HepG2 (cell line): ENCODE results near the gene MRPL18. TPM values are rescaled to one million over a fixed set of nuclear protein-coding genes. Genes with fewer than 3 reads are reported as not detected.

Experiments
- ARNT ChIP-seq: fragments of 450-650 bp; IDR thresholded peaks from 2 replicates; pipeline ENCODE4 v1.6.1; 2017
- FLYWCH1 ChIP-seq: sonication (generic); formaldehyde crosslinking; IDR thresholded peaks from 2 replicates; pipeline ENCODE4 v1.8.1; 2023; ENCODE audit warnings: mild to moderate bottlenecking, missing genetic modification reagents
- FOXC1 ChIP-seq: sonication (generic); formaldehyde crosslinking; IDR thresholded peaks from 2 replicates; pipeline ENCODE4 v1.8.0; 2022; ENCODE audit warnings: mild to moderate bottlenecking, missing genetic modification reagents, borderline replicate concordance
- FOXO1 ChIP-seq: sonication (generic); formaldehyde crosslinking; IDR thresholded peaks from 2 replicates; pipeline ENCODE4 v1.4.0; 2020; ENCODE audit warnings: missing genetic modification reagents
- GABPB1 ChIP-seq: IDR thresholded peaks from 2 replicates; pipeline ENCODE4 v1.6.1; 2016; ENCODE audit warnings: mild to moderate bottlenecking, missing genetic modification reagents, moderate library complexity, missing compliant biosample characterization
- HNF4G ChIP-seq, 2 experiments: sonication (generic) in 1 of 2; formaldehyde crosslinking in 1 of 2; IDR thresholded peaks; 2 replicates each; pipeline versions ENCODE4 v1.4.0 to v1.6.1; 2011 to 2020; ENCODE audit warnings: borderline replicate concordance in 2 of 2, low read depth in 2 of 2, mild to moderate bottlenecking in 2 of 2, low read length in 1 of 2, missing genetic modification reagents in 1 of 2, moderate library complexity in 1 of 2
- LCORL ChIP-seq, 2 experiments: fragments of 450-650 bp in 1 of 2; sonication (generic) in 1 of 2; formaldehyde crosslinking in 1 of 2; IDR thresholded peaks; 2 replicates each; pipeline versions ENCODE4 v1.5.0 to v1.6.1; 2017 to 2020; ENCODE audit warnings: antibody characterized with exemption in 1 of 2, missing genetic modification reagents in 1 of 2
- MIER2 ChIP-seq: IDR thresholded peaks from 2 replicates; pipeline ENCODE4 v1.6.1; 2016; ENCODE audit warnings: missing biosample characterization, missing genetic modification reagents
- NFATC3 ChIP-seq: sonication (generic); formaldehyde crosslinking; IDR thresholded peaks from 2 replicates; pipeline ENCODE4 v1.5.1; 2020; ENCODE audit warnings: mild to moderate bottlenecking, missing genetic modification reagents
- PHF21A ChIP-seq: sonication (generic); formaldehyde crosslinking; IDR thresholded peaks from 2 replicates; pipeline ENCODE4 v1.5.0; 2020; ENCODE audit warnings: mild to moderate bottlenecking, missing genetic modification reagents
- POLR2AphosphoS2 ChIP-seq: IDR thresholded peaks from 2 replicates; pipeline ENCODE4 v1.6.1; 2011; ENCODE audit warnings: low read depth, low read length, improper control_type of control experiment
- POLR2AphosphoS5 ChIP-seq: IDR thresholded peaks from 2 replicates; pipeline ENCODE4 v1.6.1; 2012; ENCODE audit warnings: low read depth, low read length
- PRDM4 ChIP-seq: sonication (generic); formaldehyde crosslinking; IDR thresholded peaks from 2 replicates; pipeline ENCODE4 v1.9.0; 2021; ENCODE audit warnings: missing genetic modification reagents, borderline replicate concordance
- PTBP1 ChIP-seq: fragments of 200-400 bp; formaldehyde crosslinking; IDR thresholded peaks from 2 replicates; pipeline ENCODE4 v1.6.1; 2018; ENCODE audit warnings: low read length, low read depth; ENCODE audit not compliant: poor library complexity, severe bottlenecking
- TOPORS ChIP-seq: sonication (generic); formaldehyde crosslinking; IDR thresholded peaks from 2 replicates; pipeline ENCODE4 v1.8.0; 2023; ENCODE audit warnings: mild to moderate bottlenecking, missing genetic modification reagents
- TRIM24 ChIP-seq: sonication (generic); formaldehyde crosslinking; IDR thresholded peaks from 2 replicates; pipeline ENCODE4 v1.8.0; 2022; ENCODE audit warnings: mild to moderate bottlenecking, missing genetic modification reagents
- ZKSCAN8 ChIP-seq: IDR thresholded peaks from 2 replicates; pipeline ENCODE4 v1.6.1; 2016; ENCODE audit warnings: borderline replicate concordance, missing genetic modification reagents, missing compliant biosample characterization
- ZNF567 ChIP-seq: sonication (generic); formaldehyde crosslinking; IDR thresholded peaks from 2 replicates; pipeline ENCODE4 v1.8.1; 2023; ENCODE audit warnings: mild to moderate bottlenecking, missing genetic modification reagents, borderline replicate concordance
- ZNF569 ChIP-seq: sonication (generic); formaldehyde crosslinking; IDR thresholded peaks from 2 replicates; pipeline ENCODE4 v1.5.0; 2020; ENCODE audit warnings: mild to moderate bottlenecking, missing genetic modification reagents, moderate library complexity, borderline replicate concordance
- ZNF605 ChIP-seq: sonication (generic); formaldehyde crosslinking; IDR thresholded peaks from 2 replicates; pipeline ENCODE4 v1.8.0; 2022; ENCODE audit warnings: mild to moderate bottlenecking, missing genetic modification reagents
- ZNF777 ChIP-seq: sonication (generic); formaldehyde crosslinking; IDR thresholded peaks from 2 replicates; pipeline ENCODE4 v1.4.0; 2020; ENCODE audit warnings: missing genetic modification reagents
- ZNF883 ChIP-seq: sonication (generic); formaldehyde crosslinking; IDR thresholded peaks from 2 replicates; pipeline ENCODE4 v1.5.1; 2020; ENCODE audit warnings: mild to moderate bottlenecking, missing genetic modification reagents; ENCODE audit errors: not compliant biosample characterization
- polyA plus RNA-seq, 8 experiments: library from polyadenylated mRNA; depleted of rRNA in 3 of 8; stranded (reverse) in 7 of 8; unstranded in 1 of 8; fragments of >200 nt; fragmentation: Illumina TruSeq in 4 of 8; extraction: Trizol in 4 of 8; gene quantifications; 2 replicates each; pipeline versions ENCODE4 v1.2.1 to v1.2.3, GENCODE V29; 2011 to 2016; ENCODE audit warnings: low read depth in 4 of 8, missing spikeins in 1 of 8, mixed read lengths in 1 of 8; ENCODE audit not compliant: insufficient read depth in 1 of 8
- total RNA-seq, 5 experiments: library from RNA; depleted of rRNA; stranded (reverse); fragments of >200 nt; fragmentation: Illumina TruSeq; extraction: Trizol; gene quantifications; 2 replicates each; pipeline ENCODE4 v1.2.3, GENCODE V29; 2016; ENCODE audit warnings: low read depth in 1 of 5
- TF ChIP-seq, protein P1 (sequence below): sonication (generic); formaldehyde crosslinking; IDR thresholded peaks from 2 replicates; pipeline ENCODE4 v1.8.1; 2023; ENCODE audit warnings: missing genetic modification reagents, inconsistent platforms, borderline replicate concordance
- TF ChIP-seq, protein P2 (sequence below): sonication (generic); formaldehyde crosslinking; IDR thresholded peaks from 2 replicates; pipeline ENCODE4 v1.8.1; 2023; ENCODE audit warnings: mild to moderate bottlenecking, missing genetic modification reagents, borderline replicate concordance
- TF ChIP-seq, protein P3 (sequence below): sonication (generic); formaldehyde crosslinking; IDR thresholded peaks from 2 replicates; pipeline ENCODE4 v1.5.0; 2020; ENCODE audit warnings: missing genetic modification reagents

MRPL18 gene
- total and polyA plus RNA-seq, 2 of the 13 experiments (the other 11 are each of a cell fraction or from before 2014, with no cell fraction given), result 85.6 to 176 TPM

GRCh38 chr6:159761129-159761872 is 29.0 kb upstream of the MRPL18 start (continued):
- TF ChIP-seq, protein P1, sequence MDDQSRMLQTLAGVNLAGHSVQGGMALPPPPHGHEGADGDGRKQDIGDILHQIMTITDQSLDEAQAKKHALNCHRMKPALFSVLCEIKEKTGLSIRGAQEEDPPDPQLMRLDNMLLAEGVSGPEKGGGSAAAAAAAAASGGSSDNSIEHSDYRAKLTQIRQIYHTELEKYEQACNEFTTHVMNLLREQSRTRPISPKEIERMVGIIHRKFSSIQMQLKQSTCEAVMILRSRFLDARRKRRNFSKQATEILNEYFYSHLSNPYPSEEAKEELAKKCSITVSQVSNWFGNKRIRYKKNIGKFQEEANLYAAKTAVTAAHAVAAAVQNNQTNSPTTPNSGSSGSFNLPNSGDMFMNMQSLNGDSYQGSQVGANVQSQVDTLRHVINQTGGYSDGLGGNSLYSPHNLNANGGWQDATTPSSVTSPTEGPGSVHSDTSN, result peak; percentile 56; the same call in 1 of the 2 replicates
- TF ChIP-seq FOXC1 (CRISPR knock-in tag) (0 out of 2 replicates have a peak, but pooled peaks have one; percentile 16), FOXO1 (CRISPR knock-in tag) (no peak), ZNF567 (CRISPR knock-in tag) (peak; percentile 50; the same call in 1 of the 2 replicates), LCORL (IDR thresholded peaks at IDR 0.05) (no peak), LCORL (CRISPR knock-in tag; IDR thresholded peaks at IDR 0.05) (0 out of 2 replicates have a peak, but pooled peaks have one; percentile 55), NFATC3 (CRISPR knock-in tag) (0 out of 2 replicates have a peak, but pooled peaks have one; percentile 8), ZNF777 (CRISPR knock-in tag) (0 out of 2 replicates have a peak, but pooled peaks have one; percentile 9), POLR2AphosphoS2 (0 out of 2 replicates have a peak, but pooled peaks have one; percentile 11), HNF4G (IDR thresholded peaks at IDR 0.05; ENCODE audit: borderline replicate concordance, low read depth, low read length) (0 out of 2 replicates have a peak, but pooled peaks have one; percentile 3), HNF4G (CRISPR knock-in tag; IDR thresholded peaks at IDR 0.05; ENCODE audit: borderline replicate concordance, low read depth) (no peak), POLR2AphosphoS5 (peak; percentile 48; the same call in 1 of the 2 replicates), GABPB1 (CRISPR knock-in tag) (0 out of 2 replicates have a peak, but pooled peaks have one; percentile 76), ZNF569 (CRISPR knock-in tag) (no peak), PHF21A (CRISPR knock-in tag) (0 out of 2 replicates have a peak, but pooled peaks have one; percentile 42), PTBP1 (no peak), PRDM4 (CRISPR knock-in tag) (no peak), FLYWCH1 (no peak), ZNF605 (CRISPR knock-in tag) (no peak; the same call in 1 of the 2 replicates), TRIM24 (0 out of 2 replicates have a peak, but pooled peaks have one; percentile 31), ARNT (no peak), ZKSCAN8 (CRISPR knock-in tag) (no peak), TOPORS (CRISPR knock-in tag) (no peak; the same call in 1 of the 2 replicates), ZNF883 (CRISPR knock-in tag) (no peak), MIER2 (no peak)
- TF ChIP-seq, protein P2, sequence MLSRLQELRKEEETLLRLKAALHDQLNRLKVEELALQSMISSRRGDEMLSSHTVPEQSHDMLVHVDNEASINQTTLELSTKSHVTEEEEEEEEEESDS (CRISPR knock-in tag), result no peak
- TF ChIP-seq, protein P3, sequence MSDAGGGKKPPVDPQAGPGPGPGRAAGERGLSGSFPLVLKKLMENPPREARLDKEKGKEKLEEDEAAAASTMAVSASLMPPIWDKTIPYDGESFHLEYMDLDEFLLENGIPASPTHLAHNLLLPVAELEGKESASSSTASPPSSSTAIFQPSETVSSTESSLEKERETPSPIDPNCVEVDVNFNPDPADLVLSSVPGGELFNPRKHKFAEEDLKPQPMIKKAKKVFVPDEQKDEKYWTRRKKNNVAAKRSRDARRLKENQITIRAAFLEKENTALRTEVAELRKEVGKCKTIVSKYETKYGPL, result no peak
